Measurements from ENCODE around the gene C16orf96.

C16orf96 gene

DNA sequence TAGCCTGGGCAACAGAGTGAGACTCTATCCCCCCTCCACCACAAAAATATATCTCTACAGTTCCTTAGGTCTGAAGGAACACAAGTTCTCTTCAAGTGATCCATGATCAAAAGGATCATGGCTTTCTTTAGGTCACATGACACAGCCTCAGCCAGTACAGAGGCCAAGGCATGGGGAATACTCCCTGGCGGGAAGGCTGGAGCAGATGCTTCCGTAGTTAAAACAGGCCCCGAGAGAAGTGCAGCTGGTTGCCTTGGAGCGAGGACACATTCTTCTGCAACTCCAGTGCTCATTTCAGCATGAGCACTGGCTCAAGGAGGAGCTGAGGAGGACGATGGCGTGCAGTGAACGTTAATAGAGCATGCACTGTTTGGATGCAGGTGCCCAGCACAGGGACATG is 31.1 kb upstream of the C16orf96 start:
- DNase-seq = peak in 5 of 56 donors; percentile 31 to 44 (median 41)

DNA sequence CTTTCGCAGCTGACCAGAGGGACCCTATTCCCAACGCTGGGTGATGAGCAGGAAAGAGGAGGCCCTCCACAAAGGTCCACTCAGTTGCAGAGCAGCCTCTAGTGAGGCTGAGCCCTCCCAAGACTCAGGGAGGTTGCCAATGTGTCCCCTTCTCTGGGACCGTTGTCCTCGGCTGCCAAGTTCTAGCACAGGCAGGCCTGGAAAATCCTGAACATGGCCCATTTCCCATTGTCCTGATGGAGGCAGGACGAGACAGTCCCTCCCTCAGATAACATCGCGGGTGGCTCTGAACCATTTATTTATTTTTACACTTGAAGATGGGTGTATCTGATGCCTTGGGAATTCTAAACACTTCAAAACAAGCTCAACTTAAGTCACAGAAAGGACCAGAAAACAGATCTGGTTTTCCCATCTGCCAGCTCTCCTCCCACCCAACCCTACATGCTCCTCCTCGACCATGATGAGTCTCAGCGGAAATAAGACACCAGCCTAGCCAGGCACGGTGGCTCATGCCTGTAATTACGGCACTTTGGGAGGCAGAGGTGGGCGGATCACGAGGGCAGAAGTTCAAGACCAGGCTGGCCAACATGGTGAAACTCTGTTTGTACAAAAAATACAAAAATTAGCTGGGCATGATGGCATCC is 30.4 kb upstream of the C16orf96 start:
- DNase-seq = no peak

DNA sequence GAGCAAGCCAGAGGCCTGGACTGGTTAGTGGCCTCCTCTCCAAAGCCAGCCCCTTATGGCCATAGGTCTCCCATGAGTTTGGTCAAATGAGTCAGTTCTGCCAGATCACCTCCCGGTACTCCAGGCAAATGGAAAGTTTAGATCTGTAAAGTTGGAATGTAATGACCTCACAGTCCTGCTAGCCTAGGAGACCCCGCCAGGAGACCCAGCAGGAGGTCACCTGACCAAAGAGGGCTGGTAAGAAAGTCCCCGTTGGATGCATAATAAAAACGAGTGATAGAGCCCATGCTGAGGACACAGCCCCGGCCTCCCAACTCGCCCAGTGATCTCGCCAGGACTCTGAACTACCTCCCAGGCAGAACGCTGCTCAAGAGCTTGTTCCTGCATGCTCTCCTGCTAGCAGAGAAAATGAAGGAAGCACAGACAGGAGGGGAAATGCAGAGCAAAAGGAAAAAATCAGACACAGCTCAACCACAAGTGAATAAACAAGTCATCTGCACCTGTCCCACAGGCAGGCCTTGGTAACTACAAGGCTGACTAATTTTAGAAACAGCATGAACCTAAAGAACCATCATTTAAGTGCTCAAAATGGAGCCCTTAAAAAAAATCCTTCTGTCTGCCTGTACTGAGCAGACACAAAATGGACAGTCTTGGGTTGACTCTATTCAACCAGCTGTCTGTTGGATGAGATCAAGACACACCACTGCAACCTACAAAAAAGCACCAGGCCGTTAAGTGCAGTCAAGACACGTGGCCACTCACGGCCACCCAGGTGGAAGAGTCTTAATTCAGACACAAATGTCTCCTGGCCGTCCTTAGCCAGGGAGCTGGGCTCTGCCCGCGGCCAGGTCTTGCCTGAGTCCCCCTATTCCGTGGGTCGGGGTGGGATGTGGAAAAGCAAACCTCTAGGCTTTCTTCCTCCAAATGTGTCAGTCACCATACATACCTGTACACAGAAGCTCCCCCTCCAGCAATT is 26.8 kb upstream of the C16orf96 start:
- no peak for DNase-seq

DNA sequence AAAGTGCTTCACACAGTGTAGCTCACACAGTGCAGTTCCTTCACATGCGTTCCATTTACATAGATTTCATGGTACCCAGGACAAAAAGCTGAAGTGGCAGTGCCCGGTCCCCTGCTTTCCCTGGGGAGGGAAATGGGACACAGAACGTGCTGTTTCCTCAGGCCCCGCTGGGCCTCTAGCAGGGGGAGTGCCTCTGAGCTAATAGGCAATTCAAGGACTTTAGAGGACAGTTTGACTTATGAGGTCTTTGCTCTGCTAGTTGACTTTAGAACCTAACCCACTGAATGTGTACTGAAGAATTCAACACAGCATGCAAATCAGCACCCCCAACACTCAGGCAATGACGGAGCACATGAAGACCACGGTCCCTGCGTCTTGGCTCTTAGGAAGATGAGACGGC is 24.3 kb upstream of the C16orf96 start:
- DNase-seq = no peak

DNA sequence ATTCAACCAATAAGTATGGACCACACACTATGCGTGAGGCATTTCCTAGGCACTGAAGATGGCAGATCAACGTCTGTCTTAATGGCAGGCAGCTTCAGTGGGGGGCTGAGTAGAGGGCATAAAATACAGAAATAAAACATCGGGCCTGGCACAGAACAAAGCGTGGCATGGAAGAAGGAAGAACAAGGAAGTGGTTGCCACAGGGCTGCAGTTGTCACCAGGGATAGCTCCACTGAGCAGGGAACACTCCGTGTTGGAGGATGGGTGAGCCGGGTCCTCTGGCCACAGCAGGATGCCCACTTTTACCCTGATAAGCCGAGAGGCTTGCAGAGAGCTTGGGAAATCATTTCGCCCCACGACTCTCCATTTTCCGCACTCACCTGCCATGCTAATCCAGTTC is 23.9 kb upstream of the C16orf96 start:
- DNase-seq = no peak

DNA sequence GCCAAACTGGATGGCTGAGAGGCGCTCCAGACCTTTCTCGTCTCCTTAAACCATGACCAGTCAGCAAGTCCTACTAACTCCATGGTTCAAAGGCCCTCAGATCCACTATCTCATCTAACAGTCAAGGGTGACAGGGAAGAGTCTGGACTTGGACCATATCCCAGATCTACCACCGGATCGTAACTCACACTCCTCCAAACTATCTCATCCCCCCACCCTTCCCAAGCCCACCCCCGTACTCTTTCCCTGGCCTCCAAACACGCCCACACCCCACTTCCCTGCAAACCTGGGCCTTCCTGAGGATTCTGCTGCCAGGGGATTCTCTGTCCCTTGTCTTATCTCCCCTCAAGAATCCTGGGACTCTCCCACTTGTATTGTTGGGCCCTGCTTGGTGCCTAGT is 22.6 kb upstream of the C16orf96 start:
- no peak for DNase-seq

DNA sequence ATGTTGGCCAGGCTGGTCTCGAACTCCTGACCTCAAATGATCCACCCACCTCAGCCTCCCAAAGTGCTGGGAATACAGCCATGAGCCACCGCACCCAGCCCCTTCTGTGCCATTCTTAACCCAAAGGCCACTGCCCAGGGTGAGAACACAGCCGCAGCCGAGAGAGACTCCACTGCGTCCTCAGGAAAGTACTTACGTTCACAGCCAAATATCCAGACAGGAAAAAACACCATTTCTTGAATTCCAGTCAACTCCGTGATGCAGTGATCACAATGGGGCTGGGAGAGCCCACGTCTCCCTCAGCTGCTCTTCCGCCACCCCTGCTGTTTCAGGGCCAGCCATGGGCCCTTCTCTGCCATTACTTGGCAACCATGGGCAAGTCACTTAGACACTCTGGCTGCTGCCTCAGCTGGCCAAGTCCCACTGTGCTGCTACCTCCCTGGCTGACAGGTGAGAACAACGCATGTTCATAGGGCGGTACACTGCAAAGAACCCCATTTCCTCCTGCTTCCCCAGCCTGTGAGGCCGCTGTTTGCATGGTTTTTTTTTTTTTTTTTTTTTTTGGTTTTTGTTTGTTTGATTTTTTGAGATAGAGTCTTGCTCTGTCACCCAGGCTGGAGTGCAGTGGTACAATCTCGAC is 21.9 kb upstream of the C16orf96 start:
- peak in 1 of 56 donors; percentile 27 for DNase-seq

DNA sequence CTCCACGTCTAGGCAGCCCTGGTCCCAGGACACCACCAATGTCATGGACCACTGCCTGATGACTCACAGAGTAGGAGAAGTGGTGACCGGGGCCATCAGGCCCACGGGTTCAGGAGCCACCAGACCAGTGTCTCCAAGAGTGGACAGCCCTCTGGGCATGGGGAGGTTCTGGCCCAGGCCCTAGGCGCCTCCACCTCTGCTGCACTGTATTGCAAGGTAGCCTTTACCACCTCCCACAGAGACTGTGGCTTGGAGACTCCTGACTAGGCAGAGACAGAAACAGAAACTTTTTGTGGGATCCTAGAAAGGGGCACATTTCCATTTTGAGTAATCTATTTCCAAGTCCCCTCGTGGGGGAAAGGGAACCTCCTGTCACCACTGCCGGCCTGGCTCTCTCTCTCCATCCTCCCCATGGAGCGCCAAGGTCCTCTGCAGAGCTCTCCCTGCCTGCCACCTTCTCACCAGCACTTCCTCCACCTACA is 20.5 kb upstream of the C16orf96 start:
- DNase-seq = no peak

DNA sequence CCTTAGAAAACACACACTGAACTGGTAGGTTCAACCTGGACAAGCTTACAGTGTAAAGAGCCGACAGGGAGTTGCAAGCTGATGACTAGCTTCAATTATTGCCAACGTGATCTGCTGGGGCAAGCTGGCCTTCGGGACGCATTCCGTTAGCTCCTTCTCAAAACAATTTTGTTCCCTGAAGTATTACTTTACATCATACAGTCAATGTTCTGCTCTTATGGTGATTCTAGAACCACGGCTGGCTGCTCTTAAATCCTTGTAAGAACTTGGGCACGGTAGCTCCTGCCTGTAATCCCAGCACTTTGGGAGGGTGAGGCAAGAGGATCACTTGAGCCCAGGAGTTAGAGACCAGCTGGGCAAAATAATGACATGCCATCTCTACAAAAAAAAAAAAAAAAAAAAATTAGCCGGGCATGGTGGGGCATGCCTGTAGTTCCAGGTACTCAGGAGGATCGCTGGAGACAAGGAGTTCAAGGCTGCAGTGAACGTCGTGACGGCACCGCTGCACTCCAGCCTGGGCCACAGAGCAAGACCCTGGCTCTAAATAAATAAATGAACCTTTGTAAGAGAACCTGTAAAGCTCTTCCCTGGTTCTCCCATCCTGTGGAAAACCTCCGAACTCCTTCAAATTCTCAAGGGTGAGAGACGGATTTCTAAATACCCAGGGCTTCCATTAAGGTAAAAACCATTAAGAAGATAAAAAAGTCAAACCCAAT is 19.6 kb upstream of the C16orf96 start:
- DNase-seq = no peak

DNA sequence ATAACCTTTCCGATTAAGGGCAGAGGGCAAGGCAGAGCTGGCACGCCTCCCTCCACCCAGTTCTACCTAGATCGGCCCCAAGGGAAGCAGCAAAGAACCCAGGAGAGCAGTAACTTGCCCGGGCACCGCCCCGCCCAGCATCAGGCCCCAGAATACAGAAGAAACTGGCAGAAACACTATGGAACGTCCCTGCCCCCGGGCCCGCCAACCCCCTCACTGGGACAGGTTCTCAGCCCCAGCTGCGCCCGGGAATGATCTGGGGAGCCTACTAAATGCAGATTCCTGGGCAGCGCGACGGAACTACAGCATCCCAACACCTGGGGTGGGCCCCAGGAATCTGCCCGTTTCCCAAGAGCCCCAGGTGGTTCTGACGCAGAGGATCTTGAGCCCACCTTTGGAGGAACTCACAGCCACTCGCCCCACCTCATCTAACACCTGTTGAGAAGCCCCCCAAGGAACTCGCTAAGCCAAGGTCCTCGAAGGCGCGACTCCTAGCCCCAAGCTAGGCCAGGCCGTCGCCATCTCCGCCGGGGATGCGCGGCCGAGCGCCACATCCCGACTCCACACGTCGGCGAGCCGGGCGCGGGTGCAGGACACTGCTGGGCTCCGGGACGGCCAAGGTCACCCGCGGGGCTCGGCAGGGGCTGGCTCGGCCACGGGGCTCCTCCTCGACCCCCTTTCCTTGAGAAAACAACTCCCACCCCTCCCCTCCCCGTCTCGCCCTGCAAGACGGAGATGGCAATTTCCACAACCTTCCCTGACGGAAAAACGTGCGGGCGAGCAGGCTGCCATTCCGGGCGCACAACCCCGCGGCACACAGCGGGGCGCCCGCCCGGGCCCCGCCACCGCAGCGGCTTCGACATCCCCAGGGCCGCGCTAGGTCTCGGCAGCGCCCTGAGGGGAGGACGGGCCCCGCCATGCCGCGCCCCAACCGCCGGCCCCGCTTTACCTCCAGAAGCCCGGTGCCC is 18.5 kb upstream of the C16orf96 start:
- DNase-seq = peak in 19 of 56 donors; percentile 23 to 61 (median 45)

DNA sequence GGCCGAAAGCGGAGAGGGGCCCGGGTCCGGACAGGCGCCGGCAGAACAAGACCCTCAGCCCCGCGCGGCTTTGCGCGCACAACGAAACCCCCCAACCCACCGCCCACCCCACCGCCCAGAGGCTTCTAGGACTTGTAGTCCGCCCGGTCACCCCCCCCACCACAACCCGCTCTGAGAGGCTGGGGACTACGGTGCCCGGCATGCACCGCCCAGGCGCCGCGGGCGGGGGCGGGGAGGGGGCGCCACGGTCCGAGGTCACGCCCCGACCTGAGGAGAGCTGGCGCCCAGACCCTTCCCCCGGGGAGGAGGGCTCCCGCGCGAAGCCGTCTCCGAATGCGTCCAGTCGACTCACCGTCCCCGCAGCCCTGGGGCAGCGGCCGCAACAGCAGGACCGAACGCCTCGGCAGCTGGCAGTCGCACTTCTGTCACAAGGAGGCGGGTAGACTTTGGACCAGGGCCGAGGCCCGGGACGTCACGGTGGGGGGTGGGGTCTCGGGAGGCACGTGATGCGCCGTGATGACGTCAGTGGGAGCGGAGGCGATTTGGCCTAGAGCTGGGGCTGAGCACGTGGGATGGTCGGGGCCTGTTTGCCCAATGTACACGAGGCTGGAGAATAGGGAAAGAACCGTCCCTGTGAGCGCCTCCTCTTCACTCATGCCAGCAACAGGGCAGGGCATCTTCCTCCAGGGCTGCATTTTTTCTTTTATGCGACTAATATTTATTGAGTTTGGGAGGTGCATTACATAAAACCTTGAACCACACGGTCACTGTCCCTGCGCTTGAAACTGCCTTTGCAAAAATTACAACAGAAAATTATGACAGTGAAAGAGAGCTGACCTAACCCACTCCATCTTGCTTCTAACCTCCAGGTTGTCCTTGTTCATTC is 17.5 kb upstream of the C16orf96 start, which contains the start of gene CDIP1:
Gene CDIP1 (minus strand): TSS at position 424 of the 886 bp plus-strand sequence. CDS start 24,643 bp downstream, outside the sequence.
- peak; percentile 71 to 99 (median 95) for DNase-seq

DNA sequence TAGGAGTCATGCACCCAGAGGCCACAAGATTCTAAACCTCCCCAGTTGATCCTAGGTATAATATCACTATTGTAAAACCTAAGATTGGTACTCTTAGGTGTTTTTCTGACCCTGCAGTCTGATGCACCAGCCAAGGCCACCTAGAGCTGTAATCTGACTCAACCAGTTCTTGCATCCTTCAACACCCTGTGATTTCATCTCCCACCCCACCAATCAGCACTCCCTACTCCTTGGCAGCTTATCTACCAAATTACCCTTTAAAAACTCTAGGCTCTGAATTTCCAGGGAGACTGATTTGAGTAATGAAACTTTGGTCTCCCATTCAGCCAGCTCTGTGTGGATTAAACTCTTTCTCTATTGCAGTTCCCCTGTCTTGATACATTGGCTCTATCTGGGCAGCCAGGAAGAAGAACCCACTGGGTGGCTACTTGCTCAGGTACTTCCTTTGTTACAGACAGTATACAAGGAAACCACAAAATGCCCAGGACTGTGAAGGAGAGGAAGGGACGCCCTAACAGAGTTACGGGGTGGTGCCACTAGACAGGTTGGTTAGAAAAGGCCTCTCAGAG is 16.3 kb upstream of the C16orf96 start:
- no peak for DNase-seq

DNA sequence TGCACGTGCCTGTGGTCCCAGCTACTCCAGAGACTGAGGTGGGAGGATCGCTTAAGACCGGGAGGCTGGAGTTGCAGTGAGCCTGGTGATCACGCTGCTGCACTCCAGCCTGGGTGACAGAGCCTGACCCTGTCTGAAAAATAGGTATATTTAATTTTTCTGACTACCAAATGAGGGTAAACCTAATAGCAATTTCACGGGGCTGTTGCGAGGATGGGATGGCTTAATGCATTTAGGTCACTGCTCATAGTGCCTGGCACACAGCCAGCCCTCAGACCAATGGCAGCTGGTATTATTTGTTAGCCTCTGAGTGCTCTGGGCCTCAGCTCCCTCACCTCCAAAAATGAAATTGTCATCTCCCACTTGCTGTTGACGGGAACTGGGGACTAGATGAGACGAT is 11.7 kb upstream of the C16orf96 start:
- DNase-seq = no peak

DNA sequence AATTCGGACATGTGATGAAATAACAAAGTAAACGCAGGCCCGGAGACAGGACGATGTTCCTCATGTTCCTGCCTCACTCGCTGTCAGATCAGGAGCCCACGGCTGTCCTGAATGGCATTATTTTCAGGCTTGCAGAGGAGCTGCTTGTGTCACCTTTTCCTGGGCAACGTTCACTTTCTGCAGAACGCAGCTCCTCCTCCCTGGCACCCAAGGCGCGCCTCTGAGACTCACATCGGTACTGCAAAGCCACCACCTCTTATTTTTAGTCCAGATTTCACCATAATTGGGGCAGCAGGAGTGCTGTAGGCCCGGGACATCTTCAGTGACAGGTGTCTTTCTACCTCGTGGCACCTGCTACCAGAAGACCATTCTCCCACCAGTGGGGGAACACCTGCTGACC is 8.0 kb upstream of the C16orf96 start:
- no peak for DNase-seq

DNA sequence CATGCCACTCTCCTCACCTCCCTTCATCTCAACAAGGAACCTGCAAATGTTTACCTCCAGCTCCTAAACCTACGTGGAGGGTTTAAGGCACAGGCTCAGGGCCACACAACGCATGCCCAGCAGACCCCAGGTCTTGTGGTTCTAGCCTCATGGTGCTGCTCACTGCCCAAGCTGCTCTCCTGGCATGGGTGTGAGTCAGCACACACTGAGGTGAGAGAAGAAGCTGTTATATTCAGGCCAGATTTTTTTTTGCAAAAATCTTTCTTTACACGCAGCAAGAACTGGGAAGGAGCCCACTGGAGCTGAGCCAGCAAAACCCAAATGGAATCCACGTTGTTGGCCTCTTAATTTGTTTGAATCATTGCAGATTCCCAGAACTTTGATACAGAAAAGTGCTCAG is 5.5 kb upstream of the C16orf96 start:
- no peak for DNase-seq

DNA sequence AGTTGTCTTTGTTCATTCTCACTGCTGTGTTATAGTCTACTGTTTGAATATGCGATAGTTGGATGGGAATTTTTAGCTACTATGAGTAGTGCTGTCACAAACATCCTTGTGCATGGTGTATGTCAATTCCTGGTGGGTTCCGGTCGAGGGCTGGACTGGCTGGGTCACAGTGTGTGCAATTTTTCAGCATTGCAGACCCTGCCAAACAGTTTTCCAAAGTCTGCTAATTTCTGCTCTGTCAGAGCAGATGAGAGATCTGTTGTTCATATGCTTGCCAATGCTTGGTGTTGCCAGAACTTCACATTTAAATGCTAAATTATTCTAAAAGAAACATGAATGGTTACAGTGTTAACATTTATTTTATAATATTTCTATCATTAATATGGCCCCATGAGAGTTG is 3.6 kb upstream of the C16orf96 start:
- no peak for DNase-seq

DNA sequence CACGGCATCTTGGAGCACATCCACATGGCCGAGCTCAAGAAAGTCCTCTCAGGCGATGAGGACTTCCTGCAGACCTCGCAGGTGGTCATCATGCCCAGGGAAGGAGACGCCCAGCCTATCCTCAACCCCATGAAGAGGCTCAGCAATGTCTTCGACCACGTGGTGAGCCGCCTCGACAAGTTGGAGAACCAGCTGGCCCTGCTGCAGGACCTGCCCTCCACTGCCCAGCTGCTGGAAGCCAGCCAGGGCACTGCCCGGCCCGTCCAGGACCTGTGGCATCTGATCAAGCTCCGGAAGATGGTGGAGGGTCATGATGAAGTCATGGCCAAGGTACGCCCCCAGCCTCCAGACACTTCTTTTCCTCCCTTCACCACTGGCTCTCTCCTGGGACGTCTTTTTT is 440 bp downstream of the C16orf96 start:
- no peak for DNase-seq

DNA sequence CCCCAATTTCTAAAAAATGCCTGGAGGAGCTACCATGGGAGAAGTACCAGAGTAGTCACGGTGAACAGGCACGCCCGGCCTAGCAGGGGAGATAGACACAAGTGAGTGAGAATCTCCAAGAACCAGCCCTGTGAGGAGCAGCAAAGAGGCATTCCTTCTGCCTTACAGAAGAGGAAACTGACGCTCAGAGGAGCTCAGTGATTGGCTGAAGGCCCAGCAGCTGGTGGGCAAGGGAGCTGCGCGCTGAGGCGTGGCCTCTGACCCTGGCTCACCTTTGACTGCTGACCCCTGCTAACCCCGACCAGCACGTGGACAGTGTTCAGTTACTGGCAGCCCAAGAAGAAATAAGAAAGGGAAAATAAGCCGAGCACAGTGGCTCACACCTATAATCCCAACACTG is 1.8 kb downstream of the C16orf96 start:
- no peak for DNase-seq

DNA sequence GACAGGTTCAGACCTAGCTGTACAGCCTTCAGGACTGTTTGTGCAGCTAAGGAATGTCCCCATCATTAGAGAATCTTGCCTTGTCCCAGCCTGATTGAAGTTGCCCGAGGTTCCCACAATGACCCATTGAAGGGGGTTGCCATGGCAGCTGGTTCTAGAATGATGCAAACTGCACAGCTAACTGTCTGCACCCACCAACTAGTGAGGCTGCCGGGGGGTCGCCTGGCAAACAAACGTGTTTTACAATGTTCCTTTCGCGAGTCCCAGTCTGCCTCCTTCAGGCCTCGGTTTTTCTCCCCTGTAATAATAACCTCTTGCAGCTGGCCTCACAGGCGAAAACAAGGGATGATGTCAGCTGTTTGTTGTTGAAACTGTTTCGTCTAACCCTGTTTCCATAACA is 5.5 kb downstream of the C16orf96 start:
- peak in 48 of 56 donors; percentile 10 to 69 (median 36) for DNase-seq
